Measurements from ENCODE around the gene CYSLTR2.

DNA sequence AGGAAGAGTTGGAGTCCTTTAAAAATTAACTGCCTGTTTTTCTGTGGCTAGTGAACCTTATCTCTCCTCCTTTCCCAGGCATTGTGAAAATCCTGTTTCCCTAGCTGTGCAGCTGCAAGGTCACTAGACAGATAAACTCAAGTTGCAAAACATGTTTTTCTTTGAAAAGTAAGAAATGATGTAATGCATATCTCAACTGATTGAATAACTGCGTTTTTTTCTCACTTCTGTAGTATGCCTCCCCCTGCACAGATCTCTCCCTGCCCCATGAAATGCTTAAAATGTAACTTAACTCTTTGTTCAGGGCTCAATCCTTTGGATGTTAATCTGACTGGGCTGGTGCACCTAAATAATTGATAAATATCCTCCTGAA is 27.7 kb upstream of the CYSLTR2 start:
- TF ChIP-seq EZH2 (IDR thresholded peaks at IDR 0.05) (no peak), POLR2AphosphoS5 (IDR thresholded peaks at IDR 0.05; ENCODE audit: borderline replicate concordance, low read depth, low read length) (no peak), FOXP2 (optimal IDR thresholded peaks at IDR 0.05; ENCODE audit: control extremely low read depth, extremely low read length, insufficient read depth) (no peak)
